Breast epithelium (tissue), 3 donors: ENCODE results near the gene TNMD.

ENCODE experiments used
- CTCF ChIP-seq, 3 donors: fragments of 450-650 bp; IDR thresholded peaks; one replicate each; pipeline ENCODE4 v1.5.1; 2016 to 2017; ENCODE audit warnings: antibody characterized with exemption in 3 of 3, mild to moderate bottlenecking in 3 of 3, moderate library complexity in 3 of 3
- POLR2AphosphoS5 ChIP-seq, 3 donors: sonication (generic); formaldehyde crosslinking; IDR thresholded peaks; one replicate each; pipeline ENCODE4 v1.6.1; 2017; ENCODE audit warnings: antibody characterized with exemption in 3 of 3

- no peak for TF ChIP-seq CTCF (IDR thresholded peaks at IDR 0.05)
- no peak for TF ChIP-seq POLR2AphosphoS5 (IDR thresholded peaks at IDR 0.05)
Observed at GRCh38 chrX:100586747-100587146, 2.0 kb downstream of the TNMD start.
